HCT116 (cell line): ENCODE measurements around the gene KCNS3. TPM values are rescaled to one million over a fixed set of nuclear protein-coding genes. Genes with fewer than 3 reads are reported as not detected.

Source experiments
- ATAC-seq: fragments of 200-7000 bp; cut with Tn5 transposase; 2 replicates; pipeline ENCODE4 v1.9.1; 2020; ENCODE audit warnings: mild to moderate bottlenecking, moderate library complexity
- BruUV-seq: library from RNA; stranded (reverse); fragments of 400-500 nt; replicated peaks from 2 replicates; lab custom pipeline; 2021; lab: Mats Ljungman, UMichigan
- CTCF ChIA-PET: fragments of 300-600 bp; sonication (Branson Sonifier 250); formaldehyde crosslinking; loops from one replicate; lab custom pipeline; 2021; ENCODE audit warnings: antibody characterized with exemption; lab: Charles Lee
- POLR2A ChIA-PET: fragments of 300-600, 350-600 bp; sonication (Branson Sonifier 250); formaldehyde crosslinking; loops from one replicate; lab custom pipeline; 2021; ENCODE audit warnings: antibody characterized with exemption; lab: Charles Lee
- RAD21 ChIA-PET, 2 experiments: fragments of 300-600 bp; sonication (Branson Sonifier 250); formaldehyde crosslinking; loops; one replicate each; lab custom pipeline; 2023; ENCODE audit warnings: low total read pairs in 2 of 2; ENCODE audit not compliant: uncharacterized antibody in 2 of 2, unreplicated experiment in 2 of 2, low non-redundant PET in 1 of 2; lab: Charles Lee
- DNase-seq: peaks from one replicate; pipeline ENCODE4 v3.0.0-alpha.2; 2010; ENCODE audit warnings: low read depth, low spot score
- H2AFZ ChIP-seq: fragments of 200-600 bp; shearing (Covaris generic), sonication (generic); 2 replicates; pipeline ENCODE4 v1.6.1; 2017; ENCODE audit warnings: low read depth, mixed run types, mixed read lengths, antibody characterized with exemption, low read length; ENCODE audit not compliant: poor library complexity, severe bottlenecking
- H3K27ac ChIP-seq: 2 replicates; pipeline ENCODE4 v1.5.1; 2012; ENCODE audit warnings: low read depth, low read length
- H3K27me3 ChIP-seq: fragments of 200-600 bp; sonication (generic); 2 replicates; pipeline ENCODE4 v1.6.1; 2016; ENCODE audit warnings: mixed run types, low read length, mixed read lengths; ENCODE audit not compliant: insufficient read depth
- H3K36me3 ChIP-seq, 2 experiments: fragments of 200-500 bp in 1 of 2; fragments of 200-600 bp in 1 of 2; sonication (Bioruptor generic) in 1 of 2; sonication (generic) in 1 of 2; 2 replicates each; pipeline versions ENCODE4 v1.5.1 to v1.6.1; 2014 to 2016; ENCODE audit warnings: low read length in 2 of 2, inconsistent platforms in 1 of 2, mixed read lengths in 1 of 2, mixed run types in 1 of 2; ENCODE audit not compliant: insufficient read depth in 2 of 2, control insufficient read depth in 1 of 2
- H3K4me1 ChIP-seq, 2 experiments: fragments of 200-600 bp in 1 of 2; sonication (generic) in 1 of 2; 2 replicates each; pipeline versions ENCODE4 v1.5.1 to v1.6.1; 2012 to 2017; ENCODE audit warnings: low read length in 2 of 2, inconsistent platforms in 1 of 2, mild to moderate bottlenecking in 1 of 2, mixed read lengths in 1 of 2, mixed run types in 1 of 2, moderate library complexity in 1 of 2; ENCODE audit not compliant: insufficient read depth in 2 of 2, control insufficient read depth in 1 of 2
- H3K4me2 ChIP-seq: fragments of 200-600 bp; sonication (generic); 2 replicates; pipeline ENCODE4 v1.6.1; 2017; ENCODE audit warnings: mixed run types, low read length, mixed read lengths
- H3K4me3 ChIP-seq, 2 experiments: fragments of 200-600 bp in 1 of 2; sonication (generic) in 1 of 2; replicated peaks in 1 of 2; 2 replicates each; pipeline ENCODE4 v1.5.1; 2011 to 2016; ENCODE audit warnings: low read length in 2 of 2, control low read depth in 1 of 2, low read depth in 1 of 2, mild to moderate bottlenecking in 1 of 2, mixed read lengths in 1 of 2, mixed run types in 1 of 2
- H3K79me2 ChIP-seq: fragments of 200-600 bp; sonication (generic); 2 replicates; pipeline ENCODE4 v1.6.1; 2017; ENCODE audit warnings: mild to moderate bottlenecking, mixed run types, low read length, moderate library complexity, mixed read lengths; ENCODE audit not compliant: insufficient read depth
- H3K9ac ChIP-seq: fragments of 200-600 bp; sonication (generic); 2 replicates; pipeline ENCODE4 v1.6.1; 2016; ENCODE audit warnings: low read length, mixed read lengths
- H3K9me2 ChIP-seq: fragments of 200-600 bp; sonication (generic), shearing (Covaris generic); 2 replicates; pipeline ENCODE4 v1.6.1; 2017; ENCODE audit warnings: mixed run types, mild to moderate bottlenecking, moderate library complexity; ENCODE audit not compliant: insufficient read depth
- H3K9me3 ChIP-seq, 2 experiments: fragments of 200-500 bp in 1 of 2; fragments of 200-600 bp in 1 of 2; sonication (Bioruptor generic) in 1 of 2; sonication (generic) in 1 of 2; 2 replicates each; pipeline ENCODE4 v1.6.1; 2014 to 2017; ENCODE audit warnings: low read length in 2 of 2, mixed read lengths in 2 of 2, inconsistent platforms in 1 of 2, low read depth in 1 of 2, mild to moderate bottlenecking in 1 of 2, mixed run types in 1 of 2, moderate library complexity in 1 of 2; ENCODE audit not compliant: control insufficient read depth in 1 of 2, insufficient read depth in 1 of 2
- H4K20me1 ChIP-seq: fragments of 200-600 bp; sonication (generic), shearing (Covaris generic); 2 replicates; pipeline ENCODE4 v1.6.1; 2017; ENCODE audit warnings: mixed run types, mild to moderate bottlenecking, moderate library complexity; ENCODE audit not compliant: insufficient read depth
- CTCF ChIP-seq, 3 experiments: fragments of 200-600 bp in 1 of 3; sonication (generic) in 1 of 3; IDR thresholded peaks in 2 of 3; conservative IDR thresholded peaks in 1 of 3; 2 replicates each; pipeline ENCODE4 v1.5.1; 2012 to 2017; ENCODE audit warnings: low read depth in 2 of 3, low read length in 2 of 3, antibody characterized with exemption in 1 of 3, borderline replicate concordance in 1 of 3, control low read depth in 1 of 3, mild to moderate bottlenecking in 1 of 3, mixed read lengths in 1 of 3, mixed run types in 1 of 3, moderate library complexity in 1 of 3; ENCODE audit not compliant: insufficient read depth in 1 of 3
- EGR1 ChIP-seq: IDR thresholded peaks from 2 replicates; pipeline ENCODE4 v1.6.1; 2012; ENCODE audit warnings: low read depth
- EZH2phosphoT487 ChIP-seq: fragments of 200-600 bp; IDR thresholded peaks from 2 replicates; pipeline ENCODE4 v1.6.1; 2018; ENCODE audit warnings: antibody characterized with exemption, borderline replicate concordance
- FOSL1 ChIP-seq: IDR thresholded peaks from 2 replicates; pipeline ENCODE4 v1.6.1; 2012; ENCODE audit warnings: low read depth
- POLR2A ChIP-seq: IDR thresholded peaks from 2 replicates; pipeline ENCODE4 v1.7.0; 2011; ENCODE audit warnings: borderline replicate concordance; ENCODE audit not compliant: insufficient read depth, insufficient read length; ENCODE audit errors: extremely low read depth
- POLR2AphosphoS5 ChIP-seq: IDR thresholded peaks from 2 replicates; pipeline ENCODE4 v1.6.1; 2011; ENCODE audit warnings: mild to moderate bottlenecking, low read depth, low read length, moderate library complexity
- RAD21 ChIP-seq: IDR thresholded peaks from 2 replicates; pipeline ENCODE4 v1.6.1; 2012; ENCODE audit warnings: low read depth, mild to moderate bottlenecking
- SIN3A ChIP-seq: IDR thresholded peaks from 2 replicates; pipeline ENCODE4 v1.6.1; 2012; ENCODE audit warnings: low read depth
- SP1 ChIP-seq: IDR thresholded peaks from 2 replicates; pipeline ENCODE4 v1.6.1; 2012; ENCODE audit warnings: low read depth
- SRF ChIP-seq: IDR thresholded peaks from 2 replicates; pipeline ENCODE4 v1.6.1; 2012; ENCODE audit warnings: low read depth
- intact Hi-C: fragments of 100-400 bp; cut with micrococcal nuclease; formaldehyde crosslinking; loops from 2 replicates; pipeline ENCODE4 v1.10.0; 2022
- total RNA-seq: library from RNA; stranded (reverse); gene quantifications from one replicate; pipeline ENCODE4 v1.2.1, GENCODE V29; 2021; ENCODE audit not compliant: unreplicated experiment

The KCNS3 gene
- total RNA-seq, 1 experiment from 2014 or later: 5.2 TPM

- ChIA-PET RAD21 (interaction anchor here in 1 of 2 experiments (0.5 to 1.0 kb wide), 2 partner anchors 34 to 66 kb away, joined by 3 to 4 read pairs; no protein-coding TSS in a partner anchor), CTCF (interaction anchor here (0.7 to 1.1 kb wide), 2 partner anchors 67 to 68 kb away, joined by 3 to 7 read pairs; no protein-coding TSS in a partner anchor), POLR2A (no interaction called here)
- Histone ChIP-seq H3K27me3 (no peaks in the 10 kb centered on the region), H3K4me2 (no peak overlapping the region), H3K27ac (no peak overlapping the region), H3K4me3 (no peak overlapping the region), H3K9me3 (no peaks in the 10 kb centered on the region), H4K20me1 (no peaks in the 10 kb centered on the region; the same call in 1 of the 2 replicates), H3K36me3 (no peaks in the 10 kb centered on the region), H3K4me1 (no peaks in the 10 kb centered on the region), H3K9me2 (no peaks in the 10 kb centered on the region), H2AFZ (no peak overlapping the region), H3K9ac (no peak overlapping the region), H3K79me2 (no peaks in the 10 kb centered on the region)
- intact Hi-C loops: loop anchor here (2.0 kb wide), 1 partner anchor 68 kb away; no protein-coding TSS in a partner anchor
- TF ChIP-seq SIN3A: no peak
- peak; percentile 46 for TF ChIP-seq RAD21
- TF ChIP-seq CTCF (IDR thresholded peaks at IDR 0.05 in 2 of 3, conservative IDR thresholded peaks at IDR 0.05 in 1 of 3; ENCODE audit: borderline replicate concordance in 1 of 3, insufficient read depth in 1 of 3, low read depth in 2 of 3, low read length in 2 of 3): peak; percentile 3 to 26 (median 15); a peak in 2 of 6 replicates
- ATAC-seq: no peak
- no TSS peak for BruUV-seq
- no peak for DNase-seq
Measured at GRCh38 chr2:17918789-17919188, 40.3 kb downstream of the KCNS3 start.

GRCh38 chr2:17930773-17931172 lies 52.3 kb downstream of the KCNS3 start:
- POLR2A ChIA-PET: no interaction called here
- ATAC-seq: no peak

More at GRCh38 chr2:17930773-17931172, 52.3 kb downstream of the KCNS3 start:
- RAD21 ChIA-PET: no interaction called here
- Histone ChIP-seq H3K4me3 (no peak overlapping the region), H3K27me3 (no peaks in the 10 kb centered on the region), H3K4me2 (no peak overlapping the region), H3K9me3 (no peaks in the 10 kb centered on the region), H2AFZ (no peak overlapping the region), H3K9ac (no peak overlapping the region), H3K27ac (no peak overlapping the region), H3K79me2 (no peaks in the 10 kb centered on the region), H3K9me2 (no peaks in the 10 kb centered on the region), H4K20me1 (no peaks in the 10 kb centered on the region), H3K36me3 (no peaks in the 10 kb centered on the region), H3K4me1 (no peaks in the 10 kb centered on the region)
- CTCF ChIA-PET: no interaction called here
- intact Hi-C loops: no loop called here
- no peak for DNase-seq
- no TSS peak for BruUV-seq
- no peak for TF ChIP-seq EZH2phosphoT487
- no peak for TF ChIP-seq POLR2AphosphoS5
- no peak for TF ChIP-seq SRF
- TF ChIP-seq CTCF (IDR thresholded peaks at IDR 0.05 in 2 of 3, conservative IDR thresholded peaks at IDR 0.05 in 1 of 3; ENCODE audit: borderline replicate concordance in 1 of 3, insufficient read depth in 1 of 3, low read depth in 2 of 3, low read length in 2 of 3): no peak
- TF ChIP-seq RAD21: no peak
- TF ChIP-seq EGR1: no peak
- no peak for TF ChIP-seq POLR2A
- TF ChIP-seq SP1: no peak
- TF ChIP-seq FOSL1: no peak
